Suprapubic skin (tissue), 3 donors: Measurements from ENCODE around the gene SELENOI.

ENCODE experiments used
- CTCF ChIP-seq, 2 donors: fragments of 200-600 bp in 1 of 2; fragments of 450-650 bp in 1 of 2; sonication (generic) in 1 of 2; IDR thresholded peaks; one replicate each; pipeline ENCODE4 v1.5.1; 2016 to 2019; ENCODE audit warnings: antibody characterized with exemption in 2 of 2, mild to moderate bottlenecking in 1 of 2, moderate library complexity in 1 of 2
- EP300 ChIP-seq: sonication (generic); formaldehyde crosslinking; IDR thresholded peaks from one replicate; pipeline ENCODE4 v1.6.1; 2017; ENCODE audit warnings: antibody characterized with exemption
- POLR2A ChIP-seq, 2 donors: fragments of 450-650 bp; IDR thresholded peaks; one replicate each; pipeline ENCODE4 v1.6.1; 2017; ENCODE audit warnings: antibody characterized with exemption in 2 of 2, mild to moderate bottlenecking in 2 of 2, moderate library complexity in 2 of 2

GRCh38 chr2:26414311-26414710 lies 68.4 kb downstream of the SELENOI start:
- no peak for TF ChIP-seq CTCF (IDR thresholded peaks at IDR 0.05)
- TF ChIP-seq POLR2A (IDR thresholded peaks at IDR 0.05), result no peak
- no peak for TF ChIP-seq EP300
